H1 (cell line): ENCODE data around the gene UHMK1. TPM values are rescaled to one million over a fixed set of nuclear protein-coding genes. Genes with fewer than 3 reads are reported as not detected.

Experiments
- ATF2 ChIP-seq: IDR thresholded peaks from 2 replicates; pipeline ENCODE4 v1.6.1; 2012; ENCODE audit warnings: low read length, inconsistent platforms
- CHD7 ChIP-seq: fragments of 300-600 bp; sonication (generic); IDR thresholded peaks from 2 replicates; pipeline ENCODE4 v1.7.1; 2012; ENCODE audit warnings: low read length, moderate library complexity, mild to moderate bottlenecking, inconsistent platforms; ENCODE audit not compliant: insufficient replicate concordance
- JUND ChIP-seq: IDR thresholded peaks from 2 replicates; pipeline ENCODE4 v1.6.1; 2011; ENCODE audit warnings: mild to moderate bottlenecking, improper control_type of control experiment, low read length
- polyA plus RNA-seq, 7 experiments: library from polyadenylated mRNA; depleted of rRNA in 3 of 7; stranded (reverse) in 5 of 7; unstranded in 2 of 7; fragments of >200 nt in 5 of 7; fragments of 200-250 nt in 2 of 7; gene quantifications; 1 replicate in 5 of 7; 2 replicates in 1 of 7; 4 replicates in 1 of 7; pipeline versions ENCODE4 v1.2.1 to v1.2.3, GENCODE V29; 2011 to 2013; ENCODE audit warnings: missing spikeins in 2 of 7, mixed read lengths in 2 of 7
- total RNA-seq: library from RNA; stranded (reverse); fragmentation: NEBNext Ultra II Directional; extraction: Animal tissue kit (Norgen Biotek cat#: 25700); gene quantifications from 2 replicates; pipeline ENCODE4 v1.2.1, GENCODE V29; 2021

UHMK1 gene
- total and polyA plus RNA-seq, 2 of the 8 experiments (the other 6 are each of a cell fraction or from before 2014, with no cell fraction given), result 4.6 to 16.1 TPM

- TF ChIP-seq CHD7 (no peak), JUND (no peak), ATF2 (no peak)
Observed at GRCh38 chr1:162466797-162467196, 30.8 kb upstream of the UHMK1 start (continued).
